ENCODE data around the gene ERI2. TPM values are rescaled to one million over a fixed set of nuclear protein-coding genes. Genes with fewer than 3 reads are reported as not detected.

The ERI2 gene
- total and polyA plus RNA-seq, 2 of the 13 experiments (the other 11 are each of a cell fraction or from before 2014, with no cell fraction given): 17.4 to 41.3 TPM

DNA sequence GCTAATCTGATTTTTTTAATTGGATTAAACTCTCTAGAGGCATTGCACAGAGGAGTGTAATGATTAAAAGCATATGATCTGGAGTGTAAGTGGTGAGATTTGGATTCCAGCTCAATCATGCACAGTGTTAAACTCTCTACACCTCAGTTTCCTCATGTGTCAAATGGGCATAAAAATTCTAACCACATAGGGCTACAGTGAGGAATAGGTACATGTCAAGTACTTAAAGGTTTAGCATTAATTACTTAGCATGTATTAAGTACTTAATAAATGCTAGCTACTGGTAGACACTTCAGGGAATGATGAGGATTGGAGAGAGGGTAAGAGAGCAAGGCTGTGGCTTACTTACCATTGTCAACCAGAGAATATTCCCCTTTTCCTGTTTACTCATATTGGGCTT is 17.1 kb downstream of the ERI2 start:
- no peaks in the 10 kb centered on the region for H3K4me1 ChIP-seq (ENCODE audit: insufficient read depth, low read length)
- peaks cover 0 to 3% of the 10 kb centered on the region in 2 experiments; a peak in 3 of 5 replicates for H3K36me3 ChIP-seq (replicated peaks in 1 of 2; ENCODE audit: control insufficient read depth in 1 of 2, insufficient read depth in 2 of 2, low read length in 2 of 2)
- no peak overlapping the region for H3K4me2 ChIP-seq (ENCODE audit: low read depth, low read length)
- H2AFZ ChIP-seq (ENCODE audit: low read length): no peak overlapping the region
- TF ChIP-seq PHF5A (CRISPR knock-in tag; IDR thresholded peaks at IDR 0.05; ENCODE audit: low read depth, unreplicated experiment): no peak
- 0 out of 2 replicates have a peak, but pooled peaks have one; percentile 20 for TF ChIP-seq ZNF629 (CRISPR knock-in tag; conservative IDR thresholded peaks at IDR 0.05)
- TF ChIP-seq AKAP8 (CRISPR knock-in tag; IDR thresholded peaks at IDR 0.05): no peak
- TF ChIP-seq, protein P1, sequence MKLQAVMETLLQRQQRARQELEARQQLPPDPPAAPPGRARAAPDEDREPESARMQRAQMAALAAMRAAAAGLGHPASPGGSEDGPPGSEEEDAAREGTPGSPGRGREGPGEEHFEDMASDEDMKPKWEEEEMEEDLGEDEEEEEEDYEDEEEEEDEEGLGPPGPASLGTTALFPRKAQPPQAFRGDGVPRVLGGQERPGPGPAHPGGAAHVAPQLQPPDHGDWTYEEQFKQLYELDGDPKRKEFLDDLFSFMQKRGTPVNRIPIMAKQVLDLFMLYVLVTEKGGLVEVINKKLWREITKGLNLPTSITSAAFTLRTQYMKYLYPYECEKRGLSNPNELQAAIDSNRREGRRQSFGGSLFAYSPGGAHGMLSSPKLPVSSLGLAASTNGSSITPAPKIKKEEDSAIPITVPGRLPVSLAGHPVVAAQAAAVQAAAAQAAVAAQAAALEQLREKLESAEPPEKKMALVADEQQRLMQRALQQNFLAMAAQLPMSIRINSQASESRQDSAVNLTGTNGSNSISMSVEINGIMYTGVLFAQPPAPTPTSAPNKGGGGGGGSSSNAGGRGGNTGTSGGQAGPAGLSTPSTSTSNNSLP (IDR thresholded peaks at IDR 0.05; ENCODE audit: low read depth, low read length): no peak
- TF ChIP-seq KDM6A (CRISPR knock-in tag; IDR thresholded peaks at IDR 0.05; ENCODE audit: low read depth): no peak
- H4K20me1 ChIP-seq (ENCODE audit: insufficient read depth, low read length): no peaks in the 10 kb centered on the region
- no TSS peak for BruUV-seq (replicated peaks)
- no peaks in the 10 kb centered on the region for H3K79me2 ChIP-seq (ENCODE audit: insufficient read depth, low read length)
- intact Hi-C loops (cut with micrococcal nuclease; ENCODE audit: unreplicated experiment): no loop called here
- ChIA-PET CTCF (ENCODE audit: low intra/inter-chr PET ratio, low total read pairs) (no interaction called here), POLR2A (interaction anchor here (0.7 kb wide), 1 partner anchor 17 kb away, joined by 3 read pairs; the partner anchor contains the start of gene ERI2)
- no peak overlapping the region for H3K9ac ChIP-seq (ENCODE audit: insufficient read depth, low read depth, low read length)
- H3K9me3 ChIP-seq (ENCODE audit: low read length): no peaks in the 10 kb centered on the region
- in situ Hi-C loops (cut with HindIII; ENCODE audit: extremely low pct_ligation_motif_present, low pct_unique_long_range_greater_than_20kb): no loop called here
- no peak overlapping the region for H3K27ac ChIP-seq (ENCODE audit: extremely low read length, insufficient read depth, low read length)
- H3K4me3 ChIP-seq (replicated peaks in 1 of 3; ENCODE audit: insufficient read depth in 1 of 3, low read depth in 2 of 3, low read length in 3 of 3): no peak overlapping the region
- ATAC-seq (no peak), DNase-seq (ENCODE audit: low spot score) (no peak), FAIRE-seq (no peak)
- H3K27me3 ChIP-seq (ENCODE audit: control insufficient read depth in 1 of 2, insufficient read depth in 2 of 2, low read length in 2 of 2): no peaks in the 10 kb centered on the region

DNA sequence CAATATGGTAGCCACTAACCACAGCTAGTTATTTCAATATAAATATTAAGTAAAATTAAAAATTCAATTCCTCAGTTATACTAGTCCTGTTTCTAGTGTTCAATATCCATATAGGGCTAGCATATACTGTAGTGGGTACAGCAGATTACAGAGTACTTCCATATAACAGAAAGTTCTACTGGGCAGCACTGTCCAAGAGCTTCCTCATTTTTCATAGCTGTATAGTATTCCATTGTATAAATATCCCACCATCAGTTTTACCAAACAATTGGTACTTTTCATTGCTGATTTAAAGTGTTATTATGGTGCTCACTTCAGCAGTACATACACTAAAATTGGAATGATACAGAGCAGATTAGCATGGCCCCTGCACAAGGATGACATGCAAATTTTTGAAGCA is 22.1 kb downstream of the ERI2 start:
- Histone ChIP-seq H3K4me3 (replicated peaks in 1 of 3; ENCODE audit: insufficient read depth in 1 of 3, low read depth in 2 of 3, low read length in 3 of 3) (no peak overlapping the region), H3K9me3 (ENCODE audit: low read length) (no peaks in the 10 kb centered on the region), H3K79me2 (ENCODE audit: insufficient read depth, low read length) (no peaks in the 10 kb centered on the region), H3K9ac (ENCODE audit: insufficient read depth, low read depth, low read length) (no peak overlapping the region), H3K4me1 (ENCODE audit: insufficient read depth, low read length) (no peaks in the 10 kb centered on the region), H4K20me1 (ENCODE audit: insufficient read depth, low read length) (no peaks in the 10 kb centered on the region), H3K36me3 (replicated peaks in 1 of 2; ENCODE audit: control insufficient read depth in 1 of 2, insufficient read depth in 2 of 2, low read length in 2 of 2) (peaks cover 7 to 16% of the 10 kb centered on the region in 2 experiments; a peak in 4 of 5 replicates), H3K27ac (ENCODE audit: extremely low read length, insufficient read depth, low read length) (no peak overlapping the region), H2AFZ (ENCODE audit: low read length) (no peak overlapping the region), H3K4me2 (ENCODE audit: low read depth, low read length) (no peak overlapping the region), H3K27me3 (ENCODE audit: control insufficient read depth in 1 of 2, insufficient read depth in 2 of 2, low read length in 2 of 2) (no peaks in the 10 kb centered on the region)
- TF ChIP-seq PHF5A (CRISPR knock-in tag; IDR thresholded peaks at IDR 0.05; ENCODE audit: low read depth, unreplicated experiment) (no peak), MAF1 (CRISPR knock-in tag; IDR thresholded peaks at IDR 0.05; ENCODE audit: borderline replicate concordance) (no peak), ARID2 (CRISPR knock-in tag; IDR thresholded peaks at IDR 0.05; ENCODE audit: borderline replicate concordance) (no peak), PTBP1 (IDR thresholded peaks at IDR 0.05; ENCODE audit: low read depth, low read length, poor library complexity, severe bottlenecking) (no peak), SIX1 (CRISPR knock-in tag; IDR thresholded peaks at IDR 0.05; ENCODE audit: borderline replicate concordance) (no peak)
- TF ChIP-seq, protein P2, sequence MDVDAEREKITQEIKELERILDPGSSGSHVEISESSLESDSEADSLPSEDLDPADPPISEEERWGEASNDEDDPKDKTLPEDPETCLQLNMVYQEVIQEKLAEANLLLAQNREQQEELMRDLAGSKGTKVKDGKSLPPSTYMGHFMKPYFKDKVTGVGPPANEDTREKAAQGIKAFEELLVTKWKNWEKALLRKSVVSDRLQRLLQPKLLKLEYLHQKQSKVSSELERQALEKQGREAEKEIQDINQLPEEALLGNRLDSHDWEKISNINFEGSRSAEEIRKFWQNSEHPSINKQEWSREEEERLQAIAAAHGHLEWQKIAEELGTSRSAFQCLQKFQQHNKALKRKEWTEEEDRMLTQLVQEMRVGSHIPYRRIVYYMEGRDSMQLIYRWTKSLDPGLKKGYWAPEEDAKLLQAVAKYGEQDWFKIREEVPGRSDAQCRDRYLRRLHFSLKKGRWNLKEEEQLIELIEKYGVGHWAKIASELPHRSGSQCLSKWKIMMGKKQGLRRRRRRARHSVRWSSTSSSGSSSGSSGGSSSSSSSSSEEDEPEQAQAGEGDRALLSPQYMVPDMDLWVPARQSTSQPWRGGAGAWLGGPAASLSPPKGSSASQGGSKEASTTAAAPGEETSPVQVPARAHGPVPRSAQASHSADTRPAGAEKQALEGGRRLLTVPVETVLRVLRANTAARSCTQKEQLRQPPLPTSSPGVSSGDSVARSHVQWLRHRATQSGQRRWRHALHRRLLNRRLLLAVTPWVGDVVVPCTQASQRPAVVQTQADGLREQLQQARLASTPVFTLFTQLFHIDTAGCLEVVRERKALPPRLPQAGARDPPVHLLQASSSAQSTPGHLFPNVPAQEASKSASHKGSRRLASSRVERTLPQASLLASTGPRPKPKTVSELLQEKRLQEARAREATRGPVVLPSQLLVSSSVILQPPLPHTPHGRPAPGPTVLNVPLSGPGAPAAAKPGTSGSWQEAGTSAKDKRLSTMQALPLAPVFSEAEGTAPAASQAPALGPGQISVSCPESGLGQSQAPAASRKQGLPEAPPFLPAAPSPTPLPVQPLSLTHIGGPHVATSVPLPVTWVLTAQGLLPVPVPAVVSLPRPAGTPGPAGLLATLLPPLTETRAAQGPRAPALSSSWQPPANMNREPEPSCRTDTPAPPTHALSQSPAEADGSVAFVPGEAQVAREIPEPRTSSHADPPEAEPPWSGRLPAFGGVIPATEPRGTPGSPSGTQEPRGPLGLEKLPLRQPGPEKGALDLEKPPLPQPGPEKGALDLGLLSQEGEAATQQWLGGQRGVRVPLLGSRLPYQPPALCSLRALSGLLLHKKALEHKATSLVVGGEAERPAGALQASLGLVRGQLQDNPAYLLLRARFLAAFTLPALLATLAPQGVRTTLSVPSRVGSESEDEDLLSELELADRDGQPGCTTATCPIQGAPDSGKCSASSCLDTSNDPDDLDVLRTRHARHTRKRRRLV (CRISPR knock-in tag; IDR thresholded peaks at IDR 0.05): no peak
- TF ChIP-seq, protein P3, sequence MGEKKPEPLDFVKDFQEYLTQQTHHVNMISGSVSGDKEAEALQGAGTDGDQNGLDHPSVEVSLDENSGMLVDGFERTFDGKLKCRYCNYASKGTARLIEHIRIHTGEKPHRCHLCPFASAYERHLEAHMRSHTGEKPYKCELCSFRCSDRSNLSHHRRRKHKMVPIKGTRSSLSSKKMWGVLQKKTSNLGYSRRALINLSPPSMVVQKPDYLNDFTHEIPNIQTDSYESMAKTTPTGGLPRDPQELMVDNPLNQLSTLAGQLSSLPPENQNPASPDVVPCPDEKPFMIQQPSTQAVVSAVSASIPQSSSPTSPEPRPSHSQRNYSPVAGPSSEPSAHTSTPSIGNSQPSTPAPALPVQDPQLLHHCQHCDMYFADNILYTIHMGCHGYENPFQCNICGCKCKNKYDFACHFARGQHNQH (CRISPR knock-in tag; IDR thresholded peaks at IDR 0.05): no peak
- ATAC-seq (no peak), DNase-seq (ENCODE audit: low spot score) (no peak), FAIRE-seq (no peak)
- no TSS peak for BruUV-seq (replicated peaks)
- POLR2A ChIA-PET: no interaction called here
- intact Hi-C loops (cut with micrococcal nuclease; ENCODE audit: unreplicated experiment): no loop called here
- CTCF ChIA-PET (ENCODE audit: low intra/inter-chr PET ratio, low total read pairs): no interaction called here
- in situ Hi-C loops (cut with HindIII; ENCODE audit: extremely low pct_ligation_motif_present, low pct_unique_long_range_greater_than_20kb): no loop called here

All from HepG2 (cell line).